Esophagus (tissue), 2 donors: ENCODE data around the gene TSPAN7. TPM values are rescaled to one million over a fixed set of nuclear protein-coding genes. Genes with fewer than 3 reads are reported as not detected.
A peak's percentile ranks its signal among the peaks of the same experiment; 100 is the strongest.

Source experiments
- H3K27ac ChIP-seq, 2 donors: one replicate each; pipeline ENCODE4 v1.5.1; 2013; ENCODE audit warnings: low read depth in 2 of 2, mild to moderate bottlenecking in 2 of 2, inconsistent platforms in 1 of 2, low read length in 1 of 2, moderate library complexity in 1 of 2
- H3K27me3 ChIP-seq, 2 donors: one replicate each; pipeline ENCODE4 v1.6.1; 2013; ENCODE audit warnings: low read length in 2 of 2, control low read depth in 1 of 2, mild to moderate bottlenecking in 1 of 2; ENCODE audit not compliant: insufficient read depth in 2 of 2, control insufficient read depth in 1 of 2
- H3K36me3 ChIP-seq, 2 donors: one replicate each; pipeline ENCODE4 v1.6.1; 2013; ENCODE audit warnings: low read length in 1 of 2; ENCODE audit not compliant: control insufficient read depth in 2 of 2, insufficient read depth in 2 of 2
- H3K4me1 ChIP-seq, 2 donors: one replicate each; pipeline ENCODE4 v1.6.1; 2013; ENCODE audit warnings: low read length in 1 of 2; ENCODE audit not compliant: control insufficient read depth in 2 of 2, insufficient read depth in 2 of 2
- H3K4me3 ChIP-seq, 2 donors: one replicate each; pipeline ENCODE4 v1.5.1; 2013; ENCODE audit warnings: low read length in 2 of 2, mild to moderate bottlenecking in 2 of 2, low read depth in 1 of 2, moderate library complexity in 1 of 2
- H3K9me3 ChIP-seq, 2 donors: one replicate each; pipeline ENCODE4 v1.6.1; 2013; ENCODE audit warnings: mild to moderate bottlenecking in 2 of 2, low read depth in 1 of 2, low read length in 1 of 2, moderate library complexity in 1 of 2; ENCODE audit not compliant: control insufficient read depth in 2 of 2, insufficient read depth in 1 of 2
- WGBS, 2 donors: extraction: QIAGEN DNeasy Blood & Tissue Kit; methylation state at CpG; one replicate each; pipeline ENCODE4 v1.1.7; 2013; 5-methylcytosine and 5-hydroxymethylcytosine counted together
- polyA plus RNA-seq, 2 donors: library from polyadenylated mRNA; stranded (reverse); fragments of 200-250 nt; gene quantifications; one replicate each; pipeline ENCODE4 v1.2.3, GENCODE V29; 2013
- donor health status: healthy with polysubstance abuse.
- donor health status: Bipolar disorder and iron deficiency.

Gene TSPAN7
- polyA plus RNA-seq, 2 donors: 6.1 to 16.8 TPM

GRCh38 chrX:38552721-38553120 is 8.6 kb upstream of the TSPAN7 start:
- WGBS, 2 donors: 71 to 90% methylated on average over 1 of the region's 1 CpG
- Histone ChIP-seq H3K4me3 (no peak overlapping the region), H3K27me3 (peaks cover 0 to 5% of the 10 kb centered on the region in 2 donors), H3K4me1 (no peaks in the 10 kb centered on the region), H3K27ac (no peak overlapping the region), H3K36me3 (no peaks in the 10 kb centered on the region), H3K9me3 (no peaks in the 10 kb centered on the region)

GRCh38 chrX:38558686-38559085 is 2.7 kb upstream of the TSPAN7 start:
- H3K9me3 ChIP-seq: no peaks in the 10 kb centered on the region
- no peaks in the 10 kb centered on the region for H3K27me3 ChIP-seq
- H3K27ac ChIP-seq: no peak overlapping the region
- WGBS, 2 donors: 71 to 83% methylated on average over 2 of the region's 2 CpGs
- H3K4me3 ChIP-seq: no peak overlapping the region
- no peaks in the 10 kb centered on the region for H3K36me3 ChIP-seq
- no peaks in the 10 kb centered on the region for H3K4me1 ChIP-seq

GRCh38 chrX:38560776-38561125 is 591 bp upstream of the TSPAN7 start:
- peak overlapping the region; percentile 48 for H3K4me3 ChIP-seq
- no peaks in the 10 kb centered on the region for H3K4me1 ChIP-seq
- peak overlapping the region in 1 of 2 donors; percentile 42 for H3K27ac ChIP-seq
- no peaks in the 10 kb centered on the region for H3K27me3 ChIP-seq
- H3K36me3 ChIP-seq: no peaks in the 10 kb centered on the region
- no peaks in the 10 kb centered on the region for H3K9me3 ChIP-seq
- 39 to 55% methylated on average over 9 of the region's 9 CpGs for WGBS, 2 donors

GRCh38 chrX:38561951-38562719 is 793 bp downstream of the TSPAN7 start:
- peak overlapping the region; percentile 48 to 50 for H3K4me3 ChIP-seq
- WGBS, 2 donors: 2 to 34% methylated on average over 32 to 34 of the region's 38 CpGs
- no peaks in the 10 kb centered on the region for H3K9me3 ChIP-seq
- no peaks in the 10 kb centered on the region for H3K27me3 ChIP-seq
- H3K27ac ChIP-seq: no peak overlapping the region
- H3K4me1 ChIP-seq: no peaks in the 10 kb centered on the region
- no peaks in the 10 kb centered on the region for H3K36me3 ChIP-seq

GRCh38 chrX:38563030-38563429 is 1.7 kb downstream of the TSPAN7 start:
- no peak overlapping the region for H3K4me3 ChIP-seq
- H3K27me3 ChIP-seq: no peaks in the 10 kb centered on the region
- H3K4me1 ChIP-seq: no peaks in the 10 kb centered on the region
- no peaks in the 10 kb centered on the region for H3K9me3 ChIP-seq
- 17 to 47% methylated on average over 5 of the region's 5 CpGs for WGBS, 2 donors
- no peak overlapping the region for H3K27ac ChIP-seq
- H3K36me3 ChIP-seq: no peaks in the 10 kb centered on the region

- no peak overlapping the region for H3K4me3 ChIP-seq
- no peaks in the 10 kb centered on the region for H3K36me3 ChIP-seq
- no peaks in the 10 kb centered on the region for H3K27me3 ChIP-seq
- H3K4me1 ChIP-seq: no peaks in the 10 kb centered on the region
- H3K9me3 ChIP-seq: no peaks in the 10 kb centered on the region
- no peak overlapping the region for H3K27ac ChIP-seq
- WGBS, 2 donors: 60 to 74% methylated on average over 1 of the region's 1 CpG
Measured at GRCh38 chrX:38570396-38570795, 9.1 kb downstream of the TSPAN7 start.

- no peak overlapping the region for H3K4me3 ChIP-seq
- H3K36me3 ChIP-seq: no peaks in the 10 kb centered on the region
- no peaks in the 10 kb centered on the region for H3K9me3 ChIP-seq
- H3K4me1 ChIP-seq: no peaks in the 10 kb centered on the region
- no peak overlapping the region for H3K27ac ChIP-seq
- no peaks in the 10 kb centered on the region for H3K27me3 ChIP-seq
Measured at GRCh38 chrX:38571058-38571457, 9.7 kb downstream of the TSPAN7 start.

- Histone ChIP-seq H3K36me3 (no peaks in the 10 kb centered on the region), H3K27ac (no peak overlapping the region), H3K4me3 (no peak overlapping the region), H3K27me3 (peaks cover 0 to 2% of the 10 kb centered on the region in 2 donors), H3K9me3 (peaks cover 0 to 2% of the 10 kb centered on the region in 2 donors), H3K4me1 (no peaks in the 10 kb centered on the region)
- WGBS, 2 donors: 81 to 93% methylated on average over 2 of the region's 2 CpGs
Measured at GRCh38 chrX:38574858-38575257, 13.5 kb downstream of the TSPAN7 start.

- no peak overlapping the region for H3K4me3 ChIP-seq
- H3K36me3 ChIP-seq: no peaks in the 10 kb centered on the region
- H3K27me3 ChIP-seq: peaks cover 0 to 2% of the 10 kb centered on the region in 2 donors
- 59 to 76% methylated on average over 2 of the region's 2 CpGs for WGBS, 2 donors
- no peaks in the 10 kb centered on the region for H3K4me1 ChIP-seq
- no peak overlapping the region for H3K27ac ChIP-seq
- peaks cover 0 to 2% of the 10 kb centered on the region in 2 donors for H3K9me3 ChIP-seq
Measured at GRCh38 chrX:38575888-38576287, 14.5 kb downstream of the TSPAN7 start.

GRCh38 chrX:38577738-38578137 is 16.4 kb downstream of the TSPAN7 start:
- Histone ChIP-seq H3K27me3 (peaks cover 0 to 2% of the 10 kb centered on the region in 2 donors), H3K36me3 (no peaks in the 10 kb centered on the region), H3K27ac (peak overlapping the region in 1 of 2 donors; percentile 8), H3K4me1 (no peaks in the 10 kb centered on the region), H3K9me3 (peaks cover 0 to 2% of the 10 kb centered on the region in 2 donors), H3K4me3 (no peak overlapping the region)
- WGBS, 2 donors: 62 to 93% methylated on average over 3 of the region's 3 CpGs
